Loucy (cell line): ENCODE data around the gene PGS1.
"Not testable (repeated sequence)": the region's sequence is repeated elsewhere in the genome, so short reads cannot be mapped to it uniquely, and the experiment has no call there.

Source experiments
- H2AFZ ChIP-seq: fragments of 200-600 bp; sonication (generic); 2 replicates; pipeline ENCODE4 v1.6.0; 2016; ENCODE audit warnings: antibody characterized with exemption, mild to moderate bottlenecking, low read length, moderate library complexity
- H3F3A ChIP-seq: fragments of 200-600 bp; 2 replicates; pipeline ENCODE4 v1.6.0; 2016; ENCODE audit warnings: antibody characterized with exemption, low read depth, mild to moderate bottlenecking
- H3K27me3 ChIP-seq: fragments of 200-600 bp; sonication (generic); 2 replicates; pipeline ENCODE4 v1.6.1; 2014; ENCODE audit warnings: low read length, mild to moderate bottlenecking; ENCODE audit not compliant: insufficient read depth, poor library complexity, severe bottlenecking
- H3K36me3 ChIP-seq: fragments of 200-600 bp; sonication (generic); 2 replicates; pipeline ENCODE4 v1.6.1; 2016; ENCODE audit warnings: low read length; ENCODE audit not compliant: insufficient read depth
- H3K4me1 ChIP-seq: fragments of 200-600 bp; sonication (generic); 2 replicates; pipeline ENCODE4 v1.5.1; 2014; ENCODE audit warnings: low read length, mild to moderate bottlenecking; ENCODE audit not compliant: insufficient read depth, poor library complexity, severe bottlenecking
- H3K4me2 ChIP-seq: fragments of 200-600 bp; sonication (generic); 2 replicates; pipeline ENCODE4 v1.6.0; 2014; ENCODE audit warnings: antibody characterized with exemption, low read length, low read depth, mild to moderate bottlenecking; ENCODE audit not compliant: poor library complexity, severe bottlenecking
- H3K4me3 ChIP-seq: fragments of 200-600 bp; sonication (generic); 2 replicates; pipeline ENCODE4 v1.5.1; 2014; ENCODE audit warnings: low read length, mild to moderate bottlenecking, mixed read lengths; ENCODE audit not compliant: poor library complexity, severe bottlenecking
- H3K79me2 ChIP-seq: fragments of 200-600 bp; sonication (generic); 2 replicates; pipeline ENCODE4 v1.6.1; 2014; ENCODE audit warnings: low read length; ENCODE audit not compliant: insufficient read depth
- H3K9ac ChIP-seq: fragments of 200-600 bp; sonication (generic); 2 replicates; pipeline ENCODE4 v1.6.0; 2014; ENCODE audit warnings: mild to moderate bottlenecking, low read depth, low read length, moderate library complexity; ENCODE audit not compliant: poor library complexity, severe bottlenecking
- H3K9me2 ChIP-seq: fragments of 200-600 bp; sonication (generic); replicated peaks from 2 replicates; pipeline ENCODE4 v1.6.1; 2016; ENCODE audit warnings: low read depth, low read length, mixed read lengths
- H3K9me3 ChIP-seq: fragments of 200-600 bp; sonication (generic); 2 replicates; pipeline ENCODE4 v1.6.1; 2014; ENCODE audit warnings: mild to moderate bottlenecking, antibody characterized with exemption, low read length, low read depth; ENCODE audit not compliant: insufficient read depth
- H4K20me1 ChIP-seq: fragments of 200-600 bp; sonication (generic); 2 replicates; pipeline ENCODE4 v1.6.0; 2014; ENCODE audit warnings: antibody characterized with exemption, low read length, mild to moderate bottlenecking; ENCODE audit not compliant: insufficient read depth, poor library complexity, severe bottlenecking
- CTCF ChIP-seq: fragments of 200-600 bp; sonication (generic); conservative IDR thresholded peaks from 2 replicates; pipeline ENCODE4 v1.5.1; 2014; ENCODE audit warnings: mild to moderate bottlenecking, antibody characterized with exemption, low read length
- EZH2phosphoT487 ChIP-seq: fragments of 200-600 bp; IDR thresholded peaks from 2 replicates; pipeline ENCODE4 v1.6.1; 2018; ENCODE audit warnings: antibody characterized with exemption, mild to moderate bottlenecking, moderate library complexity, borderline replicate concordance

The PGS1 gene

GRCh38 chr17:78462148-78462547 lies 83.7 kb downstream of the PGS1 start:
- H3K9me2 ChIP-seq: no peaks in the 10 kb centered on the region
- H3K4me1 ChIP-seq: no peaks in the 10 kb centered on the region
- H3K4me3 ChIP-seq: no peak overlapping the region
- no peaks in the 10 kb centered on the region for H3K79me2 ChIP-seq
- no peak overlapping the region for H3K4me2 ChIP-seq
- no peaks in the 10 kb centered on the region for H3K36me3 ChIP-seq
- H4K20me1 ChIP-seq: no peaks in the 10 kb centered on the region
- no peaks in the 10 kb centered on the region for H3K9me3 ChIP-seq
- H3K27me3 ChIP-seq: no peaks in the 10 kb centered on the region
- no peak overlapping the region for H3K9ac ChIP-seq
- TF ChIP-seq CTCF (no peak), EZH2phosphoT487 (no peak)
- no peaks in the 10 kb centered on the region for H3F3A ChIP-seq
- H2AFZ ChIP-seq: no peak overlapping the region

GRCh38 chr17:78466109-78466785 lies 87.8 kb downstream of the PGS1 start:
- H3K79me2 ChIP-seq, H3K36me3 ChIP-seq, H3K4me2 ChIP-seq, H3K4me3 ChIP-seq, H3K9me2 ChIP-seq, H4K20me1 ChIP-seq, H3K4me1 ChIP-seq, H3K9me3 ChIP-seq, H3K27me3 ChIP-seq, H3F3A ChIP-seq, H2AFZ ChIP-seq, H3K9ac ChIP-seq: not testable (repeated sequence)

- Histone ChIP-seq H4K20me1 (no peaks in the 10 kb centered on the region), H3K4me1 (no peaks in the 10 kb centered on the region), H3K27me3 (no peaks in the 10 kb centered on the region), H3K9me2 (no peaks in the 10 kb centered on the region), H3K79me2 (no peaks in the 10 kb centered on the region), H3K4me2 (no peak overlapping the region), H3K9ac (no peak overlapping the region), H3K9me3 (no peaks in the 10 kb centered on the region), H3K4me3 (no peak overlapping the region), H3F3A (no peaks in the 10 kb centered on the region), H2AFZ (no peak overlapping the region), H3K36me3 (no peaks in the 10 kb centered on the region)
- TF ChIP-seq CTCF (no peak), EZH2phosphoT487 (no peak)
Measured at GRCh38 chr17:78466786-78467715, 88.6 kb downstream of the PGS1 start.
